Putamen (tissue), 1 donor: ENCODE results near the gene EEIG1.

Experiments
- DNase-seq: peaks from one replicate; pipeline ENCODE4 v3.0.0-alpha.2; 2016; ENCODE audit warnings: low spot score

EEIG1 gene

GRCh38 chr9:127959841-127960409 lies 20.9 kb downstream of the EEIG1 start:
- DNase-seq = no peak

- DNase-seq = no peak
These were observed 21.4 kb downstream of the EEIG1 start for GRCh38 chr9:127959398-127959797.

- DNase-seq = no peak
These were observed 22.1 kb downstream of the EEIG1 start for GRCh38 chr9:127958728-127959127.

GRCh38 chr9:127955294-127956015 lies 25.3 kb downstream of the EEIG1 start:
- DNase-seq = peak; percentile 85

- DNase-seq = peak; percentile 88
These were observed 25.9 kb downstream of the EEIG1 start for GRCh38 chr9:127954831-127955293.

- no peak for DNase-seq
These were observed 26.9 kb downstream of the EEIG1 start for GRCh38 chr9:127953768-127954505.

GRCh38 chr9:127953154-127953553 lies 27.6 kb downstream of the EEIG1 start:
- DNase-seq = no peak

GRCh38 chr9:127950513-127951289 lies 30.1 kb downstream of the EEIG1 start:
- peak; percentile 98 for DNase-seq

GRCh38 chr9:127949827-127950512 lies 30.8 kb downstream of the EEIG1 start:
- DNase-seq = peak; percentile 82

- DNase-seq = no peak
These were observed 32.7 kb downstream of the EEIG1 start for GRCh38 chr9:127947841-127948710.

- DNase-seq = no peak
These were observed 34.1 kb downstream of the EEIG1 start for GRCh38 chr9:127946728-127947127.

- no peak for DNase-seq
These were observed 34.8 kb downstream of the EEIG1 start for GRCh38 chr9:127945942-127946341.

GRCh38 chr9:127945338-127945737 lies 35.5 kb downstream of the EEIG1 start:
- no peak for DNase-seq

GRCh38 chr9:127944586-127945218 lies 36.1 kb downstream of the EEIG1 start:
- DNase-seq = no peak

GRCh38 chr9:127943731-127944144 lies 37.1 kb downstream of the EEIG1 start:
- DNase-seq = peak; percentile 88

GRCh38 chr9:127943011-127943662 lies 37.7 kb downstream of the EEIG1 start:
- no peak for DNase-seq

- no peak for DNase-seq
These were observed 38.4 kb downstream of the EEIG1 start for GRCh38 chr9:127942216-127943010.

GRCh38 chr9:127941961-127942215 lies 38.9 kb downstream of the EEIG1 start:
- no peak for DNase-seq
